ENCODE data around the gene SPECC1.

- TF ChIP-seq SP1 (IDR thresholded peaks at IDR 0.05): no peak
- TF ChIP-seq SUZ12 (IDR thresholded peaks at IDR 0.05): no peak
- TF ChIP-seq PKNOX1 (IDR thresholded peaks at IDR 0.05): no peak
- no peak for TF ChIP-seq FOXA1 (IDR thresholded peaks at IDR 0.05)
- TF ChIP-seq ZNF384 (IDR thresholded peaks at IDR 0.05): no peak
- TF ChIP-seq LEF1 (IDR thresholded peaks at IDR 0.05; ENCODE audit: borderline replicate concordance): no peak
- TF ChIP-seq ARNT (IDR thresholded peaks at IDR 0.05): no peak
- TF ChIP-seq ELF4 (IDR thresholded peaks at IDR 0.05): no peak
- TF ChIP-seq TARDBP (IDR thresholded peaks at IDR 0.05): no peak
- no peak for TF ChIP-seq FOXM1 (IDR thresholded peaks at IDR 0.05; ENCODE audit: borderline replicate concordance)
Measured at GRCh38 chr17:20278805-20279204, 269.6 kb downstream of the SPECC1 start.

Data from HEK293T (cell line).